Lung (tissue), 12 donors: Measurements from ENCODE around the gene FGF21. TPM values are rescaled to one million over a fixed set of nuclear protein-coding genes. Genes with fewer than 3 reads are reported as not detected.
A peak's percentile ranks its signal among the peaks of the same experiment; 100 is the strongest.

Source experiments
- ATAC-seq: fragments of 200-7000 bp; cut with Tn5 transposase; one replicate; pipeline ENCODE4 v1.9.1; 2020; ENCODE audit warnings: moderate number of reproducible peaks; ENCODE audit not compliant: insufficient read depth, low FRiP score
- DNase-seq, 3 donors: peaks; one replicate each; pipeline ENCODE4 v3.0.0-alpha.2; 2013 to 2017
- H3K27ac ChIP-seq, 2 donors: one replicate each; pipeline ENCODE4 v1.5.1; 2013; ENCODE audit warnings: mild to moderate bottlenecking in 2 of 2, moderate library complexity in 2 of 2, control low read depth in 1 of 2, inconsistent platforms in 1 of 2, low read depth in 1 of 2, low read length in 1 of 2
- H3K27me3 ChIP-seq, 3 donors: one replicate each; pipeline ENCODE4 v1.5.1; 2013; ENCODE audit warnings: low read length in 2 of 3; ENCODE audit not compliant: control insufficient read depth in 3 of 3, insufficient read depth in 3 of 3
- H3K36me3 ChIP-seq, 4 donors: one replicate each; pipeline ENCODE4 v1.5.1; 2013; ENCODE audit warnings: low read length in 4 of 4, mild to moderate bottlenecking in 1 of 4, moderate library complexity in 1 of 4; ENCODE audit not compliant: control insufficient read depth in 4 of 4, insufficient read depth in 4 of 4
- H3K4me1 ChIP-seq, 5 donors: one replicate each; pipeline ENCODE4 v1.5.1; 2013; ENCODE audit warnings: low read length in 5 of 5, mild to moderate bottlenecking in 2 of 5, moderate library complexity in 1 of 5; ENCODE audit not compliant: control insufficient read depth in 5 of 5, insufficient read depth in 5 of 5
- H3K4me3 ChIP-seq: one replicate; pipeline ENCODE4 v1.5.1; 2013; ENCODE audit warnings: mild to moderate bottlenecking, control low read depth, moderate library complexity
- H3K9ac ChIP-seq, 2 donors: one replicate each; pipeline ENCODE4 v1.5.1; 2013; ENCODE audit warnings: low read length in 2 of 2, control low read depth in 1 of 2; ENCODE audit not compliant: insufficient read depth in 1 of 2
- H3K9me3 ChIP-seq, 4 donors: one replicate each; pipeline ENCODE4 v1.5.1; 2013; ENCODE audit warnings: low read length in 3 of 4, mild to moderate bottlenecking in 1 of 4, moderate library complexity in 1 of 4; ENCODE audit not compliant: control insufficient read depth in 4 of 4, insufficient read depth in 3 of 4
- WGBS, 2 donors: extraction: QIAGEN DNeasy Blood & Tissue Kit; methylation state at CpG; one replicate each; pipeline ENCODE4 v1.1.7; 2013; 5-methylcytosine and 5-hydroxymethylcytosine counted together
- polyA plus RNA-seq, 2 donors: library from polyadenylated mRNA; stranded (reverse); fragments of 200-250 nt; gene quantifications; one replicate each; pipeline ENCODE4 v1.2.1, GENCODE V29; 2013
- total RNA-seq, 2 donors: library from RNA; depleted of rRNA in 1 of 2; stranded (reverse); fragments of >200 nt in 1 of 2; gene quantifications; one replicate each; pipeline ENCODE4 v1.2.1, GENCODE V29; 2014 to 2021
- TF ChIP-seq, protein P1 (sequence below): IDR thresholded peaks from 2 replicates; pipeline ENCODE4 v1.5.1; 2012; ENCODE audit warnings: mild to moderate bottlenecking; ENCODE audit errors: control extremely low read depth, extremely low read depth
- donor health status: control.
- donor health status: control.
- donor health status: Bipolar disorder and iron deficiency.
- donor health status: healthy.
- donor health status: DM: yes; HTN: yes; CAD: no.

The FGF21 gene
- total and polyA plus RNA-seq, 4 donors: not detected

DNA sequence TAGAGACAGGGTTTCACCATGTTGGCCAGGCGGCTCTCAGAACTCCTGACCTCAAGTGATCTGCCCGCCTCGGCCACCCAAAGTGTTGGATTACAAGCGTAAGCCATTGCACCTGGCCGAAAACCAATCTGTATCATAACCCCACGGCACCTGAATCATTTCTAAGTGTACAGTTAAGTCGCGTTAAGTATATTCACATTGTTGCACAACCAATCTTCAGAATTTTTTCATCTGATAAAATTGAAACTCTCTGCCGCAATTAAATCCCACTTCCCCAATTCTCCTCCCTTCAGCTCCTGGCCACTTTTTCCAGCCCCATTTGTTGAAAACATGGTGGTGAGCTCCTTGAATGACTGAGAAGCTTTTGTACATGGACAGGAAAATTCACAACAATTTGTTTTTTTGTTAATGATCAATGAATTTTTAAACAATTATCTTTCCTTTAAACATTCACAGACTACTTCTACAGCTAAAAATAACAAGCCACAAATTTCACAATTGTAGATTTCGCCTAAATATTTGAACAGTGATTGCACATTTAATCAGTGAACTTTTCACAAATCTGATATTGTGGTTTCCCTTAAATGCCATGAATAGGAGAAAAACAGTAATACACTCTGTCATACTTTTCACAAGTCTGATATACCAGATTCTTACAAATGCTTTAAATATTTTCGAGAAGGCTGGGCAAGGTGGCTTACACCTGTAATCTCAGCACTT, 13.8 kb downstream of the FGF21 start:
- H3K36me3 ChIP-seq: no peaks in the 10 kb centered on the region
- TF ChIP-seq, protein P1, sequence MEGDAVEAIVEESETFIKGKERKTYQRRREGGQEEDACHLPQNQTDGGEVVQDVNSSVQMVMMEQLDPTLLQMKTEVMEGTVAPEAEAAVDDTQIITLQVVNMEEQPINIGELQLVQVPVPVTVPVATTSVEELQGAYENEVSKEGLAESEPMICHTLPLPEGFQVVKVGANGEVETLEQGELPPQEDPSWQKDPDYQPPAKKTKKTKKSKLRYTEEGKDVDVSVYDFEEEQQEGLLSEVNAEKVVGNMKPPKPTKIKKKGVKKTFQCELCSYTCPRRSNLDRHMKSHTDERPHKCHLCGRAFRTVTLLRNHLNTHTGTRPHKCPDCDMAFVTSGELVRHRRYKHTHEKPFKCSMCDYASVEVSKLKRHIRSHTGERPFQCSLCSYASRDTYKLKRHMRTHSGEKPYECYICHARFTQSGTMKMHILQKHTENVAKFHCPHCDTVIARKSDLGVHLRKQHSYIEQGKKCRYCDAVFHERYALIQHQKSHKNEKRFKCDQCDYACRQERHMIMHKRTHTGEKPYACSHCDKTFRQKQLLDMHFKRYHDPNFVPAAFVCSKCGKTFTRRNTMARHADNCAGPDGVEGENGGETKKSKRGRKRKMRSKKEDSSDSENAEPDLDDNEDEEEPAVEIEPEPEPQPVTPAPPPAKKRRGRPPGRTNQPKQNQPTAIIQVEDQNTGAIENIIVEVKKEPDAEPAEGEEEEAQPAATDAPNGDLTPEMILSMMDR: no peak
- H3K9ac ChIP-seq: no peak overlapping the region
- DNase-seq (no peak), ATAC-seq (no peak)
- H3K4me3 ChIP-seq: no peak overlapping the region
- H3K27me3 ChIP-seq: no peaks in the 10 kb centered on the region
- no peak overlapping the region for H3K27ac ChIP-seq
- WGBS, 2 donors: 53 to 61% methylated on average over 11 of the region's 11 CpGs
- H3K4me1 ChIP-seq: peaks cover 0 to 3% (median 0%) of the 10 kb centered on the region in 5 donors
- H3K9me3 ChIP-seq: peaks cover 0 to 2% (median 0%) of the 10 kb centered on the region in 4 donors

DNA sequence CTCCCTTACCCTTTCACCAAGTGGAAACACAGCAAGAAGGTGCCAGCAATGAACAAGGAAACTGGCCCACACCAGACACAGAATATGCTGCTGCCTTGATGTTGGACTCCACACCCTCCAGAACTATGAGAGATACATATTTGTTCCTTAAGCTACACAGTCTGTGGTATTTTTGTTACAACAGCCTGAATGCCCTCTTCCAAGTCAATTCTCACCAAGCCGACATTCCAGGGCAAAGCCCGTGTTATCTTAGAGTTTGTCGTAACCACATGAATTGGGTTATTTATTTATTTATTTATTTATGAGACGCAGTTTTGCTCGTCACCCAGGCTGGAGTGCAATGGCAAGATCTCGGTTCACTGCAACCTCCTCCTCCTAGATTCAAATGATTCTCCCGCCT, 14.9 kb downstream of the FGF21 start:
- no peaks in the 10 kb centered on the region for H3K27me3 ChIP-seq
- TF ChIP-seq, protein P1: no peak
- DNase-seq (no peak), ATAC-seq (no peak)
- no peaks in the 10 kb centered on the region for H3K36me3 ChIP-seq
- peak overlapping the region in 1 of 2 donors; percentile 52 for H3K27ac ChIP-seq
- no peak overlapping the region for H3K9ac ChIP-seq
- 77% methylated on average over 7 of the region's 7 CpGs for WGBS, 2 donors
- peaks cover 0 to 2% (median 0%) of the 10 kb centered on the region in 4 donors for H3K9me3 ChIP-seq
- no peak overlapping the region for H3K4me3 ChIP-seq
- peaks cover 0 to 3% (median 0%) of the 10 kb centered on the region in 5 donors for H3K4me1 ChIP-seq

DNA sequence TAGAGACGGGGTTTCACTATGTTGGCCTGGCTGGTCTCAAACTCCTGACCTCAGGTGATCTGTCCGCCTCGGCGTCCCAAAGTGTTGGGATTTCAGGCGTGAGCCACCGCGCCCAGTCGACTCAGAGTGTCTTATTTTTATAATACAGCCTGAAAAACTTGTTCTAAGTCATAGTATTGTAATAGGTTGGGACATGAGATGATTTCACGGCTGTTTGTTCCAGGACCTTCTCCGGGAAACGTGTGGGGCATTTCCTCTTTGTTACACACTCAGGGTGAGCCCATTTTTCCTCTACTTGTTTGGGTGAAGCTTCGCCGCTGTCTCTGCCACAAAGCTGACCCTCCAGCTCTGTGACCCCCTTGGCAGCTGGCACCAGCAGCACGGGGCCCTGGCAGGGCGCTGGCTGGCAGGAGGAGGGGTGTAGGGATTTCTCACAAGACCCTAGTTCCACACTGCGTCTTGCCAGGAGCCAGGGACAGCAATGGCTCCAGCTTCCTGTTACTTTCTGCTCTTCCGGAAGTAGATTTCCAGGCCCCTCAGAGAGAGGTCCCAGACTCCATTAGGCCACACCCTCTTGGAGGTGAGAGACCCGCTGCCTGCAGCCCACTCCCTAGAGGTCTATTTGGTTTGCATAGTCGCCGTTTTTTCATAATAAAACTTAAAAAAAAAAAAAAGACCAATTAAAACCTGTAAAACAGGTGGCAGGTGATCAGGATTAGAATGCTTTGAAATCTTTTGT, 15.6 kb downstream of the FGF21 start:
- WGBS, 2 donors: 79% methylated on average over 20 of the region's 20 CpGs
- ATAC-seq (no peak), DNase-seq (no peak)
- H3K9ac ChIP-seq: no peak overlapping the region
- H3K4me1 ChIP-seq: peaks cover 0 to 3% (median 0%) of the 10 kb centered on the region in 5 donors
- peak overlapping the region in 1 of 2 donors; percentile 84 for H3K27ac ChIP-seq
- no peaks in the 10 kb centered on the region for H3K36me3 ChIP-seq
- no peaks in the 10 kb centered on the region for H3K27me3 ChIP-seq
- H3K4me3 ChIP-seq: no peak overlapping the region
- TF ChIP-seq, protein P1: no peak
- peaks cover 0 to 2% (median 0%) of the 10 kb centered on the region in 4 donors for H3K9me3 ChIP-seq
